GM12878 (cell line): ENCODE data around the gene CCNT2. TPM values are rescaled to one million over a fixed set of nuclear protein-coding genes. Genes with fewer than 3 reads are reported as not detected.
A peak's percentile ranks its signal among the peaks of the same experiment; 100 is the strongest.

ENCODE experiments used
- ATAC-seq: fragments of 200-7000 bp; cut with Tn5 transposase; 3 replicates; pipeline ENCODE4 v1.9.1; 2020; ENCODE audit warnings: mild to moderate bottlenecking, moderate library complexity
- BruUV-seq: library from RNA; stranded (reverse); fragments of 400-500 nt; replicated peaks from 2 replicates; lab custom pipeline; 2021; lab: Mats Ljungman, UMichigan
- CTCF ChIA-PET: fragments of 300-600 bp; sonication (Branson Sonifier 250); formaldehyde crosslinking; extraction: SDS; loops from one replicate; lab custom pipeline; 2021; ENCODE audit warnings: inconsistent platforms; lab: Yijun Ruan, JAX
- POLR2A ChIA-PET: fragments of 350-600 bp; formaldehyde crosslinking; extraction: SDS; loops from one replicate; lab custom pipeline; 2021; ENCODE audit warnings: inconsistent platforms; lab: Charles Lee
- RAD21 ChIA-PET: fragments of 300-600 bp; sonication (Branson Sonifier 250); formaldehyde crosslinking; loops from one replicate; lab custom pipeline; 2023; ENCODE audit warnings: antibody characterized with exemption; ENCODE audit not compliant: unreplicated experiment; lab: Charles Lee
- SMC1A ChIA-PET: fragments of 300-600 bp; sonication (Branson Sonifier 250); formaldehyde crosslinking; loops from one replicate; lab custom pipeline; 2023; ENCODE audit not compliant: unreplicated experiment, uncharacterized antibody; lab: Charles Lee
- DNase-seq: peaks from one replicate; pipeline ENCODE4 v3.0.0-alpha.2; 2011; ENCODE audit warnings: low read depth, low spot score
- FAIRE-seq: peaks from 3 replicates; lab custom pipeline; 2011; peaks lifted over from hg19 to GRCh38; lab: Jason Lieb, UNC
- H2AFZ ChIP-seq: 2 replicates; pipeline ENCODE4 v1.6.0; 2011; ENCODE audit warnings: low read depth, low read length, control low read depth; ENCODE audit not compliant: control insufficient read depth
- H3K27ac ChIP-seq: 2 replicates; pipeline ENCODE4 v1.5.1; 2011; ENCODE audit warnings: control low read depth; ENCODE audit not compliant: control insufficient read depth, insufficient read depth
- H3K27me3 ChIP-seq, 2 experiments: replicated peaks in 1 of 2; 2 replicates each; pipeline versions ENCODE4 v1.6.0 to v1.6.1; 2011; ENCODE audit warnings: low read length in 1 of 2; ENCODE audit not compliant: control insufficient read depth in 2 of 2, insufficient read depth in 2 of 2
- H3K36me3 ChIP-seq, 2 experiments: 2 replicates each; pipeline ENCODE4 v1.5.1; 2011; ENCODE audit warnings: low read length in 1 of 2; ENCODE audit not compliant: control insufficient read depth in 2 of 2, insufficient read depth in 2 of 2
- H3K4me1 ChIP-seq: 2 replicates; pipeline ENCODE4 v1.6.1; 2011; ENCODE audit warnings: mild to moderate bottlenecking, low read length, moderate library complexity, mixed read lengths; ENCODE audit not compliant: control insufficient read depth, insufficient read depth
- H3K4me2 ChIP-seq: 2 replicates; pipeline ENCODE4 v1.6.0; 2011; ENCODE audit warnings: control low read depth; ENCODE audit not compliant: control insufficient read depth, insufficient read depth
- H3K4me3 ChIP-seq: fragments of 200-600 bp; sonication (generic); 2 replicates; pipeline ENCODE4 v1.5.1; 2016
- H3K79me2 ChIP-seq: 2 replicates; pipeline ENCODE4 v1.6.0; 2011; ENCODE audit warnings: low read length; ENCODE audit not compliant: control insufficient read depth, insufficient read depth
- H3K9ac ChIP-seq: 2 replicates; pipeline ENCODE4 v1.8.0; 2011; ENCODE audit warnings: low read length, control low read depth, mixed read lengths; ENCODE audit not compliant: control insufficient read depth, insufficient read depth
- H3K9me3 ChIP-seq: replicated peaks from 3 replicates; pipeline ENCODE4 v1.5.1; 2011; ENCODE audit warnings: mild to moderate bottlenecking, low read length; ENCODE audit not compliant: control insufficient read depth, insufficient read depth
- H4K20me1 ChIP-seq: 2 replicates; pipeline ENCODE4 v1.6.0; 2011; ENCODE audit not compliant: control insufficient read depth, insufficient read depth
- IKZF1 ChIP-seq: fragments of 450-650 bp; conservative IDR thresholded peaks from 2 replicates; pipeline ENCODE4 v1.6.1; 2017; ENCODE audit warnings: antibody characterized with exemption, mild to moderate bottlenecking
- MEF2B ChIP-seq: fragments of 450-650 bp; IDR thresholded peaks from 2 replicates; pipeline ENCODE4 v1.6.1; 2018; ENCODE audit warnings: mild to moderate bottlenecking, moderate library complexity; ENCODE audit not compliant: partially characterized antibody, poor library complexity, severe bottlenecking
- MTA3 ChIP-seq: IDR thresholded peaks from 2 replicates; pipeline ENCODE4 v1.6.1; 2012; ENCODE audit warnings: low read length, inconsistent platforms, borderline replicate concordance
- MXI1 ChIP-seq: fragments of 150-350 bp; IDR thresholded peaks from 2 replicates; pipeline ENCODE4 v1.6.1; 2011; ENCODE audit warnings: low read depth, mild to moderate bottlenecking, inconsistent platforms, low read length, improper control_type of control experiment
- NR2F1 ChIP-seq: fragments of 450-650 bp; conservative IDR thresholded peaks from 2 replicates; pipeline ENCODE4 v1.6.1; 2017; ENCODE audit warnings: mild to moderate bottlenecking
- POLR2AphosphoS2 ChIP-seq: IDR thresholded peaks from 2 replicates; pipeline ENCODE4 v1.6.1; 2011; ENCODE audit warnings: low read depth, mild to moderate bottlenecking, low read length, improper control_type of control experiment, moderate library complexity
- ZBTB33 ChIP-seq: fragments of 450-650 bp; IDR thresholded peaks from 2 replicates; pipeline ENCODE4 v1.6.1; 2017; ENCODE audit warnings: mild to moderate bottlenecking
- ZNF217 ChIP-seq: fragments of 450-650 bp; IDR thresholded peaks from 2 replicates; pipeline ENCODE4 v1.6.1; 2017; ENCODE audit warnings: antibody characterized with exemption, mild to moderate bottlenecking
- WGBS: methylation state at CpG from one replicate; pipeline ENCODE4 v1.1.6; 2016; ENCODE audit warnings: low lambda C conversion rate; ENCODE audit not compliant: insufficient replicate concordance, insufficient coverage; ENCODE audit errors: missing lambda C conversion rate; 5-methylcytosine and 5-hydroxymethylcytosine counted together
- in situ Hi-C: fragments of 300-500 bp; cut with MboI; formaldehyde crosslinking; loops from 9 replicates; pipeline ENCODE4 v1.14.3; 2018; ENCODE audit warnings: mixed read lengths
- intact Hi-C: fragments of 100-400 bp; cut with micrococcal nuclease; formaldehyde crosslinking; loops from one replicate; pipeline ENCODE4 v1.14.2; 2022; ENCODE audit not compliant: unreplicated experiment
- polyA plus RNA-seq, 11 experiments: library from polyadenylated mRNA; depleted of rRNA in 4 of 11; unstranded in 6 of 11; stranded (reverse) in 5 of 11; fragments of >200 nt; fragmentation: Nextera tagmentation in 4 of 11; fragmentation: Illumina TruSeq in 1 of 11; extraction: Ambion mirVana in 4 of 11; extraction: Trizol in 1 of 11; gene quantifications; 1 replicate in 1 of 11; 2 replicates in 10 of 11; pipeline versions ENCODE4 v1.2.1 to v1.2.3, GENCODE V29; 2011 to 2016; ENCODE audit warnings: inconsistent platforms in 2 of 11, missing spikeins in 2 of 11, low read depth in 1 of 11
- total RNA-seq, 4 experiments: library from RNA; depleted of rRNA in 3 of 4; stranded (reverse); fragments of >200 nt in 3 of 4; fragmentation: Illumina TruSeq in 1 of 4; extraction: Trizol in 1 of 4; gene quantifications; 2 replicates each; pipeline versions ENCODE4 v1.2.1 to v1.2.3, GENCODE V29; 2013 to 2021

CCNT2 gene
- total and polyA plus RNA-seq, 10 of the 15 experiments (the other 5 are each of a cell fraction or from before 2014, with no cell fraction given), result 6.0 to 25.6 (median 20.0) TPM

GRCh38 chr2:134917360-134917865 lies 1.2 kb upstream of the CCNT2 start:
- intact Hi-C loops (loop anchor here (5.0 to 10.0 kb wide), 2 partner anchors 803 to 825 kb away; partner anchors contain the start of gene UBXN4), in situ Hi-C loops (loop anchor here (10.0 kb wide), 1 partner anchor 803 kb away; no protein-coding TSS in a partner anchor)
- H3K4me1 ChIP-seq, result peaks cover 6% of the 10 kb centered on the region
- DNase-seq, result no peak
- no peaks in the 10 kb centered on the region for H3K9me3 ChIP-seq
- H3K27me3 ChIP-seq, result no peaks in the 10 kb centered on the region
- ChIA-PET RAD21 (interaction anchor here (0.6 to 0.9 kb wide), 4 partner anchors 18 to 134 kb away, joined by 3 to 4 read pairs (median 4); partner anchors contain the start of gene RAB3GAP1), SMC1A (interaction anchor here (0.7 to 1.0 kb wide), 3 partner anchors 16 to 138 kb away, joined by 3 to 4 read pairs (median 3); no protein-coding TSS in a partner anchor), CTCF (interaction anchor here (0.8 to 1.3 kb wide), 2 partner anchors 10 to 14 kb away, joined by 3 to 7 read pairs; no protein-coding TSS in a partner anchor), POLR2A (interaction anchor here (0.6 to 1.3 kb wide), 2 partner anchors 10 to 231 kb away, joined by 4 read pairs; no protein-coding TSS in a partner anchor)
- 0 out of 3 replicates have a peak, but pooled peaks have one; percentile 0 for ATAC-seq
- WGBS, result 6% methylated on average over 16 of the region's 16 CpGs
- peak overlapping the region; percentile 92 for H3K27ac ChIP-seq
- peak overlapping the region; percentile 60 for H3K4me2 ChIP-seq
- H2AFZ ChIP-seq, result peak overlapping the region; percentile 84
- H4K20me1 ChIP-seq, result no peaks in the 10 kb centered on the region
- BruUV-seq, result no TSS peak
- H3K4me3 ChIP-seq, result peak overlapping the region; percentile 81
- no peak for FAIRE-seq
- TF ChIP-seq ZNF217 (0 out of 2 replicates have a peak, but pooled peaks have one; percentile 19), ZBTB33 (no peak), POLR2AphosphoS2 (no peak), IKZF1 (0 out of 2 replicates have a peak, but pooled peaks have one; percentile 8), MXI1 (0 out of 2 replicates have a peak, but pooled peaks have one; percentile 20), MEF2B (peak; percentile 15), MTA3 (0 out of 2 replicates have a peak, but pooled peaks have one; percentile 85), NR2F1 (no peak)
- H3K36me3 ChIP-seq, result peaks cover 0 to 5% of the 10 kb centered on the region in 2 experiments; a peak in 1 of 4 replicates
- peaks cover 42% of the 10 kb centered on the region for H3K79me2 ChIP-seq
- peak overlapping the region; percentile 88 for H3K9ac ChIP-seq
